ENCODE results near the gene ATXN7L3B.

Gene ATXN7L3B

DNA sequence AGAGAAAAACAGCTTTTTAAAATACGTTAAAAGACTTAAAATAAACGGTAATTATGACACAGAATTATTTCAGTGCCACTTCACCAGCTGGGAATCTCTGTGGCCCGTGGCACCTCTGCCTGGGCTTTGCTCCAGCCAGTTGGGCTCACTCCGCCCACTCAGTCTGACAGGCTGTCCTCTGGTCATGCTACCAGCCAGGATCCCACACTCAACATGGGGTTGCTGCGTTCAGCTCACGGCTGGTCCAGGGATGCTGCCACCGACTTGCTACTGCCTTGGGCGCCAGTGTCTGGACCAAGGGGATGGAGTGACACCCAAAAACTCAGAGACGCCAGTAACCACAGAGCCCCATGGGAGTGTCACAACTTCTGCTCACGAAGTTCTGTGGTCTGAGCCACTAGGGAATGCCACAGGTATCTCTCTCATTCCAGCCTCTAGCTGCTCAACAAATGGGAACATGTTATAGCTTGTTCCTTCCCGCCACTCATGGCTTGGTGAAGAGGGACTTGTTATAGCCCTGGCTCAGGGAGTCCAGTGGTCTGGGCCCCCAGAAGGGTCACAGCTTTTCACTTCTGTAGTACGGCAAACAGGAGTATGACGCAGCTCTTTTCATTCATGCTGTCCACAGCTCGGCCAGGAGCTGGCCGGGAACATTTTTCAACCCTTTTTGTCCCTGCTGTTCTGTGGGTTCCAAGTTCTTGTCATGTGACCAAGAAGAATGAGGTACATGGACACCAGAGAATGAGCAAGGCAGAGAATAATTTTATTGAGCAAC, 23.4 kb upstream of the ATXN7L3B start:
- Histone ChIP-seq H3K9ac (ENCODE audit: low read depth, low read length, poor library complexity) (no peak overlapping the region), H3K4me3 (ENCODE audit: low read length in 2 of 2) (peak overlapping the region in 1 of 2 donors; percentile 27), H3K18ac (ENCODE audit: low read length) (no peak overlapping the region), H3K14ac (ENCODE audit: low read length) (no peak overlapping the region), H3K4me1 (ENCODE audit: control insufficient read depth in 2 of 2, insufficient read depth in 1 of 2, low read depth in 1 of 2, low read length in 2 of 2) (no peaks in the 10 kb centered on the region), H2BK5ac (ENCODE audit: low read length) (no peak overlapping the region), H3K36me3 (replicated peaks in 1 of 2; ENCODE audit: control insufficient read depth in 2 of 2, insufficient read depth in 2 of 2, low read length in 2 of 2) (no peaks in the 10 kb centered on the region), H2AFZ (ENCODE audit: low read length) (peak overlapping the region; percentile 63), H2AK5ac (ENCODE audit: low read depth, low read length) (no peak overlapping the region), H2BK120ac (ENCODE audit: low read depth, low read length) (no peak overlapping the region), H3K23ac (ENCODE audit: low read depth, low read length, poor library complexity) (no peak overlapping the region), H3K27me3 (ENCODE audit: control insufficient read depth in 3 of 3, insufficient read depth in 3 of 3, low read depth in 1 of 3, low read length in 3 of 3) (no peaks in the 10 kb centered on the region), H4K91ac (ENCODE audit: low read depth, low read length, poor library complexity) (no peak overlapping the region), H3K79me1 (ENCODE audit: low read depth, low read length) (no peaks in the 10 kb centered on the region), H3K4me2 (ENCODE audit: insufficient read depth, low read length, poor library complexity, severe bottlenecking) (no peak overlapping the region), H4K8ac (ENCODE audit: low read depth, low read length) (no peak overlapping the region), H2BK12ac (ENCODE audit: low read length) (no peak overlapping the region), H3K4ac (ENCODE audit: low read length) (no peak overlapping the region), H2BK15ac (ENCODE audit: low read length) (no peak overlapping the region), H3K9me3 (replicated peaks in 1 of 2; ENCODE audit: control insufficient read depth in 2 of 2, insufficient read depth in 1 of 2, low read depth in 1 of 2, low read length in 2 of 2) (no peaks in the 10 kb centered on the region), H3K27ac (replicated peaks; ENCODE audit: low read length) (no peak overlapping the region)
- no CpG with 5 or more reads among the region's 15 CpGs for WGBS, 2 donors (ENCODE audit: extremely low coverage in 2 of 2, insufficient read length in 2 of 2, insufficient replicate concordance in 1 of 2)
- no peak for DNase-seq (ENCODE audit: low spot score)

DNA sequence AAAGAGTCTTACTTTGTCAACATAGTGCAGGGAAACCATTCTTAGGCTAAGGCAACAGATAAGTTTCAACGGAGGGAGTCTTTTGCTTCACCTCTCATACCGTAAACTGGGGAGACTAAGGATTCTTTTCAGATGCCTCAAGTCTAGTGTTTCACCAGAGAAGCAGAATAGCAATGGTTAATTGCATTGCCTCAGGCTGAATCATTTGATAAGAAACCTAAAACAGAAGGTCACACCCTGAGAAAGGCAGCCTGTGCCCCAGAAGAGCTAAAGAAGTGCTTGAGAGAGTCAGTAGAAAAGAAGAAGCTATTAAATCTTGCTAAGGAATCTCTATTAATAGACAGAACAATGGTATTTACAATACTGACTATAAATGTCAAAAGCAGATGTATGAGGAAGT, 21.8 kb upstream of the ATXN7L3B start:
- no peaks in the 10 kb centered on the region for H3K36me3 ChIP-seq (replicated peaks in 1 of 2; ENCODE audit: control insufficient read depth in 2 of 2, insufficient read depth in 2 of 2, low read length in 2 of 2)
- H2BK120ac ChIP-seq (ENCODE audit: low read depth, low read length), result no peak overlapping the region
- H3K4me3 ChIP-seq (ENCODE audit: low read length in 2 of 2), result no peak overlapping the region
- no peak overlapping the region for H3K4ac ChIP-seq (ENCODE audit: low read length)
- DNase-seq (ENCODE audit: low spot score), result no peak
- H3K4me2 ChIP-seq (ENCODE audit: insufficient read depth, low read length, poor library complexity, severe bottlenecking), result no peak overlapping the region
- no peaks in the 10 kb centered on the region for H3K79me1 ChIP-seq (ENCODE audit: low read depth, low read length)
- H3K18ac ChIP-seq (ENCODE audit: low read length), result no peak overlapping the region
- no peak overlapping the region for H2BK12ac ChIP-seq (ENCODE audit: low read length)
- H3K9me3 ChIP-seq (replicated peaks in 1 of 2; ENCODE audit: control insufficient read depth in 2 of 2, insufficient read depth in 1 of 2, low read depth in 1 of 2, low read length in 2 of 2), result no peaks in the 10 kb centered on the region
- no peak overlapping the region for H2AK5ac ChIP-seq (ENCODE audit: low read depth, low read length)
- H2AFZ ChIP-seq (ENCODE audit: low read length), result no peak overlapping the region
- WGBS, 2 donors (ENCODE audit: extremely low coverage in 2 of 2, insufficient read length in 2 of 2, insufficient replicate concordance in 1 of 2), result no CpG with 5 or more reads among the region's 2 CpGs
- H3K27ac ChIP-seq (replicated peaks; ENCODE audit: low read length), result no peak overlapping the region
- H2BK15ac ChIP-seq (ENCODE audit: low read length), result no peak overlapping the region
- no peaks in the 10 kb centered on the region for H3K27me3 ChIP-seq (ENCODE audit: control insufficient read depth in 3 of 3, insufficient read depth in 3 of 3, low read depth in 1 of 3, low read length in 3 of 3)
- no peak overlapping the region for H4K8ac ChIP-seq (ENCODE audit: low read depth, low read length)
- H3K4me1 ChIP-seq (ENCODE audit: control insufficient read depth in 2 of 2, insufficient read depth in 1 of 2, low read depth in 1 of 2, low read length in 2 of 2), result no peaks in the 10 kb centered on the region
- no peak overlapping the region for H2BK5ac ChIP-seq (ENCODE audit: low read length)
- no peak overlapping the region for H3K14ac ChIP-seq (ENCODE audit: low read length)
- no peak overlapping the region for H3K23ac ChIP-seq (ENCODE audit: low read depth, low read length, poor library complexity)
- no peak overlapping the region for H4K91ac ChIP-seq (ENCODE audit: low read depth, low read length, poor library complexity)
- H3K9ac ChIP-seq (ENCODE audit: low read depth, low read length, poor library complexity), result no peak overlapping the region

DNA sequence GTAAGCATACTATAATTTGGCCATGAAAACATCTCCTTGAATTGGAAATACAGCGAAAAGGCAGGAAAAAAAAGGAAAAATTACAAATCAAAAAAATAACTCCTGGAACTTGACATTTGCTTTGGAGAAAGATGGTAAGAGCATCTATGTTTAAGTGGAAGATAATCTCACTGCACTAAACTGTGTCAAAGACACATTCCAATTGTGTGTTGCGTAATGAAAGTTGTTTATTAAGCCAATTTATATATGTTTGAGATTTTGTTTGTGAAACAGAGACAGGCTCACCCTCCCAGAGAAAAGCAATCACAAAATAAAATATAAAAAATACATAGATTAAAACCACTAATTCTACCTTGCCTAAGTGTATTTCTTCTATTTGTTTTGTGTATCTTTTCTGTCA, 11.1 kb upstream of the ATXN7L3B start:
- DNase-seq (ENCODE audit: low spot score), result no peak
- Histone ChIP-seq H2BK120ac (ENCODE audit: low read depth, low read length) (no peak overlapping the region), H2BK15ac (ENCODE audit: low read length) (no peak overlapping the region), H3K18ac (ENCODE audit: low read length) (no peak overlapping the region), H3K4ac (ENCODE audit: low read length) (no peak overlapping the region), H2AK5ac (ENCODE audit: low read depth, low read length) (no peak overlapping the region), H4K8ac (ENCODE audit: low read depth, low read length) (no peak overlapping the region), H3K9me3 (replicated peaks in 1 of 2; ENCODE audit: control insufficient read depth in 2 of 2, insufficient read depth in 1 of 2, low read depth in 1 of 2, low read length in 2 of 2) (no peaks in the 10 kb centered on the region), H3K23ac (ENCODE audit: low read depth, low read length, poor library complexity) (no peak overlapping the region), H3K79me1 (ENCODE audit: low read depth, low read length) (no peaks in the 10 kb centered on the region), H2AFZ (ENCODE audit: low read length) (no peak overlapping the region), H2BK12ac (ENCODE audit: low read length) (no peak overlapping the region), H3K36me3 (replicated peaks in 1 of 2; ENCODE audit: control insufficient read depth in 2 of 2, insufficient read depth in 2 of 2, low read length in 2 of 2) (no peaks in the 10 kb centered on the region), H3K9ac (ENCODE audit: low read depth, low read length, poor library complexity) (no peak overlapping the region), H3K4me2 (ENCODE audit: insufficient read depth, low read length, poor library complexity, severe bottlenecking) (no peak overlapping the region), H3K4me1 (ENCODE audit: control insufficient read depth in 2 of 2, insufficient read depth in 1 of 2, low read depth in 1 of 2, low read length in 2 of 2) (no peaks in the 10 kb centered on the region), H3K27me3 (ENCODE audit: control insufficient read depth in 3 of 3, insufficient read depth in 3 of 3, low read depth in 1 of 3, low read length in 3 of 3) (no peaks in the 10 kb centered on the region), H3K27ac (replicated peaks; ENCODE audit: low read length) (no peak overlapping the region), H3K4me3 (ENCODE audit: low read length in 2 of 2) (no peak overlapping the region), H2BK5ac (ENCODE audit: low read length) (no peak overlapping the region), H3K14ac (ENCODE audit: low read length) (no peak overlapping the region), H4K91ac (ENCODE audit: low read depth, low read length, poor library complexity) (no peak overlapping the region)
- no CpG with 5 or more reads among the region's 2 CpGs for WGBS, 2 donors (ENCODE audit: extremely low coverage in 2 of 2, insufficient read length in 2 of 2, insufficient replicate concordance in 1 of 2)

DNA sequence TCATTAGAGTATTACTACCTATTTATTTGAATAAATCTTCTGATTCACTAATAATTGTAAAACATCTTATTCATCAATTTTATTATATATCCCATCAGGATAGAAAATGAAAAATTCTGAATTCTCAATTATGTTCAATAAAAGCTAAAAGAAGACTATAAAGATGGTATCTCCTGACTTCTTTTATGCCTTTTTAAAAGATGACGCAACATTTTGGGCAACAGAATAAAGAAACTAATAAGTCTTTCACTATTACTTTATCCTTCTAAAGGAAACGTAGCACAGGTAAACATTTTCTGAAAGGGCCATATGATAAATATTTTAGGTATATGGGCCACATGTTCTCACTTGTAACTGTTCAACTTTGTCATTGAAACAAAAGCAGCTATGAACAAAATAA, 10.1 kb upstream of the ATXN7L3B start:
- no peak overlapping the region for H2BK5ac ChIP-seq (ENCODE audit: low read length)
- WGBS, 2 donors (ENCODE audit: extremely low coverage in 2 of 2, insufficient read length in 2 of 2, insufficient replicate concordance in 1 of 2), result no CpG with 5 or more reads among the region's 2 CpGs
- H3K79me1 ChIP-seq (ENCODE audit: low read depth, low read length), result no peaks in the 10 kb centered on the region
- no peak for DNase-seq (ENCODE audit: low spot score)
- H3K18ac ChIP-seq (ENCODE audit: low read length), result no peak overlapping the region
- no peaks in the 10 kb centered on the region for H3K36me3 ChIP-seq (replicated peaks in 1 of 2; ENCODE audit: control insufficient read depth in 2 of 2, insufficient read depth in 2 of 2, low read length in 2 of 2)
- no peaks in the 10 kb centered on the region for H3K4me1 ChIP-seq (ENCODE audit: control insufficient read depth in 2 of 2, insufficient read depth in 1 of 2, low read depth in 1 of 2, low read length in 2 of 2)
- no peak overlapping the region for H4K8ac ChIP-seq (ENCODE audit: low read depth, low read length)
- H4K91ac ChIP-seq (ENCODE audit: low read depth, low read length, poor library complexity), result no peak overlapping the region
- no peak overlapping the region for H3K4me3 ChIP-seq (ENCODE audit: low read length in 2 of 2)
- no peak overlapping the region for H3K4me2 ChIP-seq (ENCODE audit: insufficient read depth, low read length, poor library complexity, severe bottlenecking)
- H2AK5ac ChIP-seq (ENCODE audit: low read depth, low read length), result no peak overlapping the region
- H3K27me3 ChIP-seq (ENCODE audit: control insufficient read depth in 3 of 3, insufficient read depth in 3 of 3, low read depth in 1 of 3, low read length in 3 of 3), result no peaks in the 10 kb centered on the region
- no peak overlapping the region for H2BK120ac ChIP-seq (ENCODE audit: low read depth, low read length)
- no peak overlapping the region for H3K9ac ChIP-seq (ENCODE audit: low read depth, low read length, poor library complexity)
- no peak overlapping the region for H3K23ac ChIP-seq (ENCODE audit: low read depth, low read length, poor library complexity)
- no peak overlapping the region for H2BK15ac ChIP-seq (ENCODE audit: low read length)
- H3K14ac ChIP-seq (ENCODE audit: low read length), result no peak overlapping the region
- no peak overlapping the region for H2AFZ ChIP-seq (ENCODE audit: low read length)
- H3K9me3 ChIP-seq (replicated peaks in 1 of 2; ENCODE audit: control insufficient read depth in 2 of 2, insufficient read depth in 1 of 2, low read depth in 1 of 2, low read length in 2 of 2), result no peaks in the 10 kb centered on the region
- H2BK12ac ChIP-seq (ENCODE audit: low read length), result no peak overlapping the region
- no peak overlapping the region for H3K27ac ChIP-seq (replicated peaks; ENCODE audit: low read length)
- no peak overlapping the region for H3K4ac ChIP-seq (ENCODE audit: low read length)

Measured in neuronal stem cell (in vitro differentiated cells).